Activated CD4-positive, alpha-beta T cell treated with anti-CD3 and anti-CD28 coated beads for 48 hours (primary cell): Measurements from ENCODE around the gene STAT5A.
"Not testable (repeated sequence)": the region's sequence is repeated elsewhere in the genome, so short reads cannot be mapped to it uniquely, and the experiment has no call there.

Experiments used
- DNase-seq: peaks from one replicate; pipeline ENCODE4 v3.0.0-alpha.2; 2020

STAT5A gene

DNA sequence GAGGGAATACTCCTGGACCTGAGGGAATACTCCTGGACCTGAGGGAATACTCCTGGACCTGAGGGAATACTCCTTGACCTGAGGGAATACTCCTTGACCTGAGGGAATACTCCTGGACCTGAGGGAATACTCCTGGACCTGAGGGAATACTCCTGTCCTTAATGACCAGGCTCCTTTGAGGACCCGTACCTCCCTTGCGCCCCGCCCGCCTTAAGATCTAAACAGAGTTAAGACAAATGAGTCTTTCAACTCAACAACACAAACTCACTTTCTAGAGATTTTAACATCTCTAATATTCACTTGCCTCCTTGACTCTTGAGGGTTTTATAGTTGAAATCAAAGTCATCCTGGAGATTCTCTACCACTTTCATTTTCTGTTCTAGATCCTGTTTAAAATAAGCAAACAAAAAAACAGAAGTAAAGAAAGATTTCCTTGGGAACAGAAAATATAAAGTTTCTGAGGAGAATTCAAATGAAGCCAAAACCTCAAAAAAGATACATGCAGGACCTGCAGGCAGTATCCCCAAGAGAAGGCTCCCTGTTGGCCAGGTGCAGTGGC, 50.2 kb downstream of the STAT5A start:
- no peak for DNase-seq

DNA sequence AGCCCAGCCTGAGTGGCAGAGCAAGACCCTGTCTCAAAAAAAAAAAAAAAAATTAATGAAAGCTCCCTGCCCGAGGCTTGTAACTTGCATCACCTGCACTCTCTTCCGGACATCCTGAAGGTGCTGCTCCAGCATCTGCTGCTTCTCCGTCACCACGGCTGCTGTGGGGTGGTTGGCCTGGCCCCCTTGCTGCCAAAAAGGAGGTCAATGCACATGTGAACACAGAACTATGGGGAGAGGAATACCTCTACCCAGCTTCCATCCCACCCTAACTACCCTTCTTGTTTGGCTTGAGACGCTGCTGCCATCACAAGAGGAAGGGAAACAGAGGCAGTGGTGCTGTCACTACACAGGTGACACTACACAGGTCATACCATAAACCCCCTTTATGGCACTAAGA, 50.9 kb downstream of the STAT5A start:
- DNase-seq = no peak

DNA sequence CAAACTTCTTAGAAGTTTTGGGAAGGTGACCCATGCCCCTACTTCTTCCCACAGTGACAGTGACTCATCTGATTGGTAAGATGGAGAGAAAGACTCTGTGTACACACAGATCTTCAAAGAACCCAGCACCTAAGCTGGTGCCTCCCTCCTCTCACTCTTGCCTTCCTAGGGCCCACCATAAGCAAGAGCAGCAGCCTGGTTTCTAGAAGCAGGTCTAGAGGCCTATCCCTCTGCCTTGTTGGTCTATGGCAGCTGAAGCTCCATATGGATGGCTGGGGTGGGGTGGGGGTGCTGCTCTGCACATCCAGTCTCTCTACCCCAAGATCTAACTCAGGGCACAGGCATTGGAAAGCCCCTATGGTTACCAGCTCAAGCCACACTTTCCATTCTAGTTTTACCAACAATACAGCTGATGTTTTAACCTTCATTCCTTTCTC, 52.4 kb downstream of the STAT5A start:
- DNase-seq = peak; percentile 58

DNA sequence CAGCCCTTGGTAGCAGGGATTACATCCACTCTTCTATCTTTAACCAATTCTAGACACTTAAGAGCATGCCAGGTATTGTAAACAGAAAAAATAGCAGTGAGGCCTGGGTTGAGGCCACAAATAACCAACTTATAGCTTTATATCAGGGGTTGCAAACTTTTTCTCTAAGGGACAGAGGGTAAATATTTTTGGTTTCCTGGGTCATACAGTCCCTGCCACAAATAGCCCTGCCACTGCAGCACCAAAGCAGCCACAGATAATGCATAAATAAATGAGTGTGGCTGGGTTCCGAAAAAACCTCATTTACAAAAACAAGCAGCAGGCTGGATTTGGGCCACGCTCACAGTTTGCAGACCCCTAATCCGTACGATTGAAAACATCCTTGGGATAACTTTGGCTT, 53.3 kb downstream of the STAT5A start:
- DNase-seq = no peak

DNA sequence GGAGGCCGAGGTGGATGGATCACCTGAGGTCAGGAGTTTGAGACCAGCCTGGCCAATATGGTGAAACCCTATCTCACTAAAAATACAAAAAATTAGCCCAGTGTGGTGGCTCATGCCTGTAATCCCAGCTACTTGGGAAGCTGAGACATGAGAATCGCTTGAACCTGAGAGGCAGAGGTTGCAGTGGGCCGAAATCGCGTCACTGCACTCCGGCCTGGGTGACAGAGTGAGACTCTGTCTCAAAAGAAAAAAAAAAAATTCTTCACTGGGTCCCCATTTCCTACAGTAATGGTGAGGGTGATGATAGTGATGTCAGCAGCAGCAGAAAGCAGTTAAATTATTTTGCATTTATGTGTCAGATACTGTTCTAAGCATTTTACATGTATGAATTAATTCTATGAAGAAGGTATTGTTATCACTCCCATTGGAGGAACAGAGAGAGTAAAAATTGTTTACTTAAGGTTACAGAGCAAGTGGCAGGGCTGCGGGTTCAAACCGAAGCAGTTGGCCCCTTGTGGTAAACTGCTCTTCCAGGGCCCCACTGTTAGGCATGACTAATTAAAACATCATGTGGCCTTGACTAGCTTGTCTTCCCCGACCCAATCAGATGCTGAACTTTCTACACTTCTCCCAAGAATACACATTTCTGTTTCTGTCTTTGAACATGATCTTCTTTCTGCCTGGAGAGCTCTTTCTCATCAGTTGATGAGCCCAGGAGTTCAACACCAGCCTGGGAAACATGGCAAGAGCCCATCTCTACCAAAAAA, 54.1 kb downstream of the STAT5A start:
- DNase-seq = peak; percentile 70

DNA sequence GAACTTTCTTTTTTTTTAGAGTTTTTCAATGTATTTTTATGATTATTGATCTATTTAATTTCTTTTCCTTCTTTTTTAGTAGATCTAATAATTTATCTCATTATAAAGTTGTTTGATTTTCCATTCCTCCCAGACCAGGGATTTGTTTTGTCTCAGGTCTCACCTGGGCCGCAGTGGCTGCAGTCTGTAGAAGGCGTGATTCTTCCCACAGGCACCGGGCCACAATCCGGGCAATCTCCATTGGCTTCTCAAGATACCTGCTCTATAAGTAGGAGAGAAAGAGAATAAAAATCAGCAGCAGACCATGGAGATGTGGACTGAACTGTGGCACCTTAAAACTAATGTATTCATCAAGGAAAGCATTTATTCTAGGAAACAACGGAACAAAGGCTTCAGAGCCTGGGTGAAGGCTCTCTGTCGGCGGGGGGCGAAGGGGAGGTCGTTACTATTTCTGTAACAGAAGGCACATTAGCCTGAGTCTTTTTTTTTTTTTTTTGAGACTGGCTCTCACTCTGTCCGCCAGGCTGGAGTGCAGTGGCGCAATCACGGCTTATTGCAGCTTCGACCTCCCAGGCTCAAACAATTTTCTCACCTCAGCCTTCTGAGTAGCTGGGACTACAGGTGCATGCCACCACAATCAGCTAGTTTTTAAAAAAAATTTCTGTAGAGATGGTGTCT, 57.2 kb downstream of the STAT5A start:
- no peak for DNase-seq

DNA sequence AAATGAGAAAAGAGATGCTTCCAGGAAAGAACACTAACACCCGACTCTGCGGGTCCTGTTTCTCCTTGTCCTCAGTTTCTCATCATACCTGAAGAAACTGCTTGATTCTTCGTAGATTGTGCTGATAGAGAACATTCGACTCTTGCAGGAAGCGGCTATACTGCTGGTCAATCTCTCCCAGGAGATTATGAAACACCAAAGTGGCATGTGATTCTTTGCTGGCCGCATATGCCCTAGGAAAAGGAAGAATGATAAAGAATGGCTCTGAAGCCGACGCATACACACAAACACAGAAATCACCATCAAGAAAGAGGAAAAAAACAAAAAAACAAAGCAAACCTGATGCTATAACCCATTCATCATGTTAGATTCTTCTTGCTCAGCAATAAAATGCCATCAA, 58.2 kb downstream of the STAT5A start:
- DNase-seq = no peak

DNA sequence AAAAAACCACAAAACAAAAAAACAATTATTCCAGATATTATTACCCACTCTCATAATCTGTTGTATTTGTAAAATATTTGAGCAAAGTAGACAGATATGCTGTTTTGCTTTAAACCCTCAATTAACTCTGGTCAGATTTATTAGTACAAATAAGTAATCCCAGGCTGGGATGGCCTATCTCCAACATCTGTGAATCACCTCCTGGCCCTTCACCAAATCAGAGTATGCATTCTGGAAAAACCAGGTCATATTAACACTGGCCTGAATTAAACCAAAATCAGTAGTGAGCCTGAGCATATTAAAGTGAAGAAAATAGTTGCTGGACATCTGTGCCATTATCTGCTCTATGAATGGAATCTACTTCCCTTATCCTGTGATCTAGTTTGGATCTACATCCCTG, 58.9 kb downstream of the STAT5A start:
- no peak for DNase-seq

DNA sequence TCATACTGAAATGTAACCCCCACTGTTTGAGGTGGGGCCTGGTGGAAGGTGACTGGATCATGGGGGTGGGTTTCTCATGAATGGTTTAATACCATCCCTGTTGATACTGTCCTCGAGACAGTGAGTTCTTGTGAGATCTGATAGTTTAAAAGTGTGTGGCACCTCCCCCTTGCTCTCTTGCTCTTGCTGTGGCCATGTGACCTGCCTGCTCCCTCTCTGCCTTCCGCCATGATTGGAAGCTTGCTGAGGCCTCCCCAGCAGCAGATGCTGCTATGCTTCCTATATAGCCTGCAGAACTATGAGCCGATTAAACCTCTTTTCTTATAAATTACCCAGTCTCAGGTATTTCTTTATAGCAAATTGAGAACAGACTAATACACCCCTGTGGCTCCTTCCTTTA, 59.3 kb downstream of the STAT5A start:
- DNase-seq = no peak

DNA sequence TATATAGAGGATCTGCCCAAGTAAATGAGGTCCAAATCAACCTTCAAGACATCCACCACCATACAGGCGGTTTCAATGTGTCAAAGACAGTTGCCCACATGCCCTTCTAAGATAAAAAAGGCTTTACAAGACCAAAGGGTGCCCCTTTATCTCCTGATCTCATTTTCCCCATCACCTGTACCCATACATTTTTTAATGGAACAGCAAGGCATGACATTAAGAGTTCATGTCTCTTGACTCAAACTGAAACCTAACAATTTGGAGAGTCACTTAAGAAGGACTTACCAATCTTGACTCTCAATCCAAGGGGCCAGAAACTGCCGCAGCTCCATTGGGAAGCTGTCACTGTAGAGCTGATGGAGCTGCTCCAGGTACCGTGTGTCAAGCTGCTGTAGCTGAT, 59.8 kb downstream of the STAT5A start:
- DNase-seq = no peak

DNA sequence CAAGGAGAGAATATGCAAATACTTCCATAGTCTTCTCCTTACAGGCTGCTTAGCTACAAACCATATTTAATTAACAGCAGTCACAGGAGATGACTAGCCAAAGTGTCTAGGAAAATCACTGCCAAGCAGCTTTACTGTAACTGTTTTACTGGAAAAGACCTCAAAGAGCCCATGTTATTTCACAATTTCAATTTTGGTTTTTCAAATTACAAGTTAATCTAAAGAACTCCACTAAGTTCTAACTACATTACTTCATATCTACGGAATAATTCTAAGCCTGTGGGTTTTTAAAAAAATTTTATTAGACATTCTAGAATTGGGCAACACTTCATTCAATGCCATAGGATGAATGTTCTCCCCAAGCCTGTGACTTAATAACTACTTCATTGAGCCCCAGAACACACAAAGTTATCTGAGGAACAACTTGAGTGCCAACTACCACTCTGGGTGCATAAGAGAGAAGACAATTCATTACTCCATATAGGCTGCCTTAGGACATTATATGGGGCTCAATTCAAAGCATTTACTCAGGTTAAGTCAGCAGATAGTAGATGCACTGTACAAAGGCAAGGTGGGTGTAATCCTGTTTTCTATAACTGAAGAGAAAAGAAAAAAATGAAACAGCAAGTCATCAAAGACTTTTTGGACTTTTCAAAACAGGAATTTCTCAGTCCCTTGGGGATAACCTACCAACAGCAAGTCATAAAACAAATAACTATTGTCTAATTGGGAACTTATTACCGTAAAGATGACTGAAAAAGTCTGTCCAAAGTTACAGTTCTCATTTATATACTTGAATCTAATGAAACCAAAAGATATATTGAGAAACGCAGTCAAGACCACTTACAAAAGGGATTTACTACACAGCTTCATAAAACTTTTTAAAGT, 66.9 kb downstream of the STAT5A start:
- DNase-seq = no peak

DNA sequence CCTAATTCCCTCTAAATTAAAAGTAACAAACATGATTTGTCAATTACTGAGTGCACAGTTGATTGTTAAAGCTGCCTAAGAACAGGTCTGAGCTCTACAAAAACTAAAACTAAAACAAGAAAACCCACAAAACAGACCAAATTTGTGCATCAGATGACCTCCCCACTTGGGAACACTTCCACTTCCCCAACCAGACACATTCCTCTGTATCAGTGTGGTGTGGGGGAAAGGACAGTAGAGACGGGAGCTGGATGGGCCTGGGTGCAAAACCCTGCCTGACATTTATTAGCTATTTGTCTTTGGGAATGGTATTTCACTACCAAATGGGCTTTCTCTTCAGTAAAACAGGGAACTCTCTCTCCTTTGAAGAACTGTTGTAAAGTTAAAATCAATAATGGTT, 70.1 kb downstream of the STAT5A start:
- DNase-seq = no peak

DNA sequence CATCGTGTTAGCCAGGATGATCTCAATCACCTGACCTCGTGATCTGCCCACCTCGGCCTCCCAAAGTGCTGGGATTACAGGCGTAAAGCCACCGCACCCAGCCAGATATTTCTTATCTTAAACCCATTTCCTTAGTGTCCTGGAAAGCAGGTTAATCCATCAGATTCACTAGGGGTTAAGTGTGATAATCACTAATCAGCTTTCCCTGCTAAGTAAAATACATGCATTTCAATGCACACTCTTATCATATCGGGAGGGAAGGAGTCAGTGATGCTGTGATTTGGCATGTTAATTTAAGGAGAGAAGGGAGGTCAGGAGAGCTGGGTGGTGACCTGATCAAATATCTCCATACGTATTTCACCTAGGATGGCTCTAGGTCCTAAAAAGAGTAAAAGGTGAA, 70.8 kb downstream of the STAT5A start:
- no peak for DNase-seq

DNA sequence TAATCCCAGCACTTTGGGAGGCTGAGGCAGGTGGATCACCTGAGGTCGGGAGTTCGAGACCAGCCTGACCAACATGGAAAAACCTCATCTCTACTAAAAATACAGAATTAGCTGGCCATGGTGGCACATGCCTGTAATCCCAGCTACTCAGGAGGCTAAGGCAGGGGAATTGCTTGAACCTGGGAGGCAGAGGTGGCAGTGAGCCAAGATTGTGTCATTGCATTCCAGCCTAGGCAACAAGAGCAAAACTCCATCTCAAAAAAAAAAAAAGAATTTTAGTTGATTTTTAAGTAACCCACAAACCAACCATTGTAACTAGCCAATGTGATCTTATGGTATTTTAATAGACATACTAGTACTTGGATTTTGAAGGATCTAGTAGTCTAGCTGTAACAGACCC, 72.1 kb downstream of the STAT5A start:
- not testable (repeated sequence) for DNase-seq
